C1 segment of cervical spinal cord (tissue), 14 donors: ENCODE data around the gene SLC4A9.
"Not testable (repeated sequence)": the region's sequence is repeated elsewhere in the genome, so short reads cannot be mapped to it uniquely, and the experiment has no call there.

ENCODE experiments used
- DNase-seq, 14 donors: peaks; one replicate each; lab custom pipeline; 2025; lab: John Stamatoyannopoulos, UW

The SLC4A9 gene

GRCh38 chr5:140399979-140400729, 40.2 kb downstream of the SLC4A9 start:
- peak in 1 of 14 donors; percentile 42 for DNase-seq

GRCh38 chr5:140400730-140401361, 40.9 kb downstream of the SLC4A9 start:
- DNase-seq, result peak; percentile 77 to 99 (median 96)

GRCh38 chr5:140401362-140402257, 41.6 kb downstream of the SLC4A9 start, which contains the start of gene ANKHD1:
ANKHD1 (plus strand) TSS chr5:140401833; CDS start chr5:140401968, 135 bp downstream.
- peak; percentile 91 to 99 (median 99) for DNase-seq

GRCh38 chr5:140402258-140403074, 42.5 kb downstream of the SLC4A9 start:
- DNase-seq, result peak in 9 of 14 donors; percentile 15 to 56 (median 33)

GRCh38 chr5:140403613-140404012, 43.6 kb downstream of the SLC4A9 start:
- no peak for DNase-seq

- peak in 1 of 14 donors; percentile 12 for DNase-seq
These were observed 48.8 kb downstream of the SLC4A9 start for GRCh38 chr5:140408750-140409241.

- DNase-seq, result no peak
These were observed 53.2 kb downstream of the SLC4A9 start for GRCh38 chr5:140413230-140413629.

- no peak for DNase-seq
These were observed 57.2 kb downstream of the SLC4A9 start for GRCh38 chr5:140417235-140417634.

GRCh38 chr5:140418862-140419520, 59.0 kb downstream of the SLC4A9 start:
- no peak for DNase-seq

GRCh38 chr5:140420226-140420570, 60.2 kb downstream of the SLC4A9 start:
- no peak for DNase-seq

GRCh38 chr5:140420665-140421361, 60.8 kb downstream of the SLC4A9 start:
- DNase-seq, result no peak

- not testable (repeated sequence) for DNase-seq
These were observed 61.4 kb downstream of the SLC4A9 start for GRCh38 chr5:140421375-140421774.

- DNase-seq, result no peak
These were observed 63.6 kb downstream of the SLC4A9 start for GRCh38 chr5:140423609-140424008.

- no peak for DNase-seq
These were observed 64.1 kb downstream of the SLC4A9 start for GRCh38 chr5:140424135-140424534.
